ENCODE results near the gene ACOT13.

- TF ChIP-seq POLR2AphosphoS5 (IDR thresholded peaks at IDR 0.05; ENCODE audit: low read depth, low read length) (no peak), REST (IDR thresholded peaks at IDR 0.05; ENCODE audit: insufficient read depth in 1 of 2, low read depth in 2 of 2, low read length in 2 of 2) (no peak)
These were observed 35.2 kb upstream of the ACOT13 start for GRCh38 chr6:24631671-24632070.
